HepG2 (cell line): ENCODE data around the gene RFTN1. TPM values are rescaled to one million over a fixed set of nuclear protein-coding genes. Genes with fewer than 3 reads are reported as not detected.

Experiments used
- BCL6 ChIP-seq: IDR thresholded peaks from 2 replicates; pipeline ENCODE4 v1.6.1; 2016; ENCODE audit warnings: missing genetic modification reagents, missing compliant biosample characterization
- CEBPG ChIP-seq: IDR thresholded peaks from 2 replicates; pipeline ENCODE4 v1.6.1; 2016
- CSRNP1 ChIP-seq: sonication (generic); formaldehyde crosslinking; IDR thresholded peaks from 2 replicates; pipeline ENCODE4 v1.8.1; 2023; ENCODE audit warnings: mild to moderate bottlenecking, missing genetic modification reagents
- ELF1 ChIP-seq: sonication (generic); formaldehyde crosslinking; IDR thresholded peaks from 2 replicates; pipeline ENCODE4 v1.4.0; 2020; ENCODE audit warnings: missing genetic modification reagents
- FOXA3 ChIP-seq: IDR thresholded peaks from 2 replicates; pipeline ENCODE4 v1.6.1; 2016; ENCODE audit warnings: missing genetic modification reagents, missing compliant biosample characterization
- FOXP1 ChIP-seq, 2 experiments: fragments of 450-650 bp in 1 of 2; IDR thresholded peaks; 2 replicates each; pipeline ENCODE4 v1.6.1; 2017 to 2018; ENCODE audit warnings: antibody characterized with exemption in 1 of 2
- GATA4 ChIP-seq: sonication (generic); IDR thresholded peaks from 2 replicates; pipeline ENCODE4 v1.6.1; 2016; ENCODE audit warnings: antibody characterized with exemption, low read depth, borderline replicate concordance
- ISL2 ChIP-seq: sonication (generic); formaldehyde crosslinking; IDR thresholded peaks from 2 replicates; pipeline ENCODE4 v1.5.0; 2020; ENCODE audit warnings: missing genetic modification reagents
- MIXL1 ChIP-seq: IDR thresholded peaks from 2 replicates; pipeline ENCODE4 v1.6.1; 2016
- NR2F6 ChIP-seq, 2 experiments: IDR thresholded peaks; 2 replicates each; pipeline ENCODE4 v1.6.1; 2016; ENCODE audit warnings: antibody characterized with exemption in 1 of 2, mild to moderate bottlenecking in 1 of 2
- PHF21A ChIP-seq: sonication (generic); formaldehyde crosslinking; IDR thresholded peaks from 2 replicates; pipeline ENCODE4 v1.5.0; 2020; ENCODE audit warnings: mild to moderate bottlenecking, missing genetic modification reagents
- RCOR2 ChIP-seq: IDR thresholded peaks from 2 replicates; pipeline ENCODE4 v1.6.1; 2016; ENCODE audit warnings: missing biosample characterization, missing genetic modification reagents
- SOX5 ChIP-seq: IDR thresholded peaks from 2 replicates; pipeline ENCODE4 v1.6.1; 2016; ENCODE audit warnings: borderline replicate concordance
- SP5 ChIP-seq: IDR thresholded peaks from 2 replicates; pipeline ENCODE4 v1.6.1; 2016; ENCODE audit warnings: low read depth, borderline replicate concordance
- TGIF2 ChIP-seq: IDR thresholded peaks from 2 replicates; pipeline ENCODE4 v1.6.1; 2016; ENCODE audit warnings: control low read depth, missing compliant biosample characterization
- ZFP36L1 ChIP-seq: sonication (generic); formaldehyde crosslinking; IDR thresholded peaks from 2 replicates; pipeline ENCODE4 v1.8.0; 2022; ENCODE audit warnings: mild to moderate bottlenecking, missing genetic modification reagents, moderate library complexity
- ZGPAT ChIP-seq: IDR thresholded peaks from 2 replicates; pipeline ENCODE4 v1.6.1; 2016; ENCODE audit warnings: mild to moderate bottlenecking
- ZNF256 ChIP-seq: sonication (generic); formaldehyde crosslinking; conservative IDR thresholded peaks from 2 replicates; pipeline ENCODE4 v1.4.0; 2020; ENCODE audit warnings: missing genetic modification reagents
- ZNF280D ChIP-seq: sonication (generic); formaldehyde crosslinking; IDR thresholded peaks from 2 replicates; pipeline ENCODE4 v1.5.1; 2020; ENCODE audit warnings: mild to moderate bottlenecking, missing genetic modification reagents
- ZNF34 ChIP-seq: sonication (generic); formaldehyde crosslinking; IDR thresholded peaks from 2 replicates; pipeline ENCODE4 v1.4.0; 2020; ENCODE audit warnings: mild to moderate bottlenecking, missing genetic modification reagents, borderline replicate concordance
- ZNF362 ChIP-seq: sonication (generic); formaldehyde crosslinking; IDR thresholded peaks from 2 replicates; pipeline ENCODE4 v1.4.0; 2020; ENCODE audit warnings: missing genetic modification reagents, mild to moderate bottlenecking, borderline replicate concordance
- polyA plus RNA-seq, 8 experiments: library from polyadenylated mRNA; depleted of rRNA in 3 of 8; stranded (reverse) in 7 of 8; unstranded in 1 of 8; fragments of >200 nt; fragmentation: Illumina TruSeq in 4 of 8; extraction: Trizol in 4 of 8; gene quantifications; 2 replicates each; pipeline versions ENCODE4 v1.2.1 to v1.2.3, GENCODE V29; 2011 to 2016; ENCODE audit warnings: low read depth in 4 of 8, missing spikeins in 1 of 8, mixed read lengths in 1 of 8; ENCODE audit not compliant: insufficient read depth in 1 of 8
- total RNA-seq, 5 experiments: library from RNA; depleted of rRNA; stranded (reverse); fragments of >200 nt; fragmentation: Illumina TruSeq; extraction: Trizol; gene quantifications; 2 replicates each; pipeline ENCODE4 v1.2.3, GENCODE V29; 2016; ENCODE audit warnings: low read depth in 1 of 5

The RFTN1 gene
- total and polyA plus RNA-seq, 2 of the 13 experiments (the other 11 are each of a cell fraction or from before 2014, with no cell fraction given) = not detected

GRCh38 chr3:16331319-16331883 lies 182.1 kb downstream of the RFTN1 start (continued):
- TF ChIP-seq BCL6 (CRISPR knock-in tag) (peak; percentile 48), RCOR2 (CRISPR knock-in tag) (peak; percentile 85), NR2F6 (IDR thresholded peaks at IDR 0.05) (peak; percentile 83), NR2F6 (CRISPR knock-in tag; IDR thresholded peaks at IDR 0.05) (peak; percentile 77), TGIF2 (CRISPR knock-in tag) (no peak), CSRNP1 (CRISPR knock-in tag) (no peak), CEBPG (CRISPR knock-in tag) (peak; percentile 96), FOXP1 (IDR thresholded peaks at IDR 0.05) (no peak), FOXP1 (CRISPR knock-in tag; IDR thresholded peaks at IDR 0.05) (peak; percentile 80; the same call in 1 of the 2 replicates), FOXA3 (peak; percentile 91), ZFP36L1 (CRISPR knock-in tag) (0 out of 2 replicates have a peak, but pooled peaks have one; percentile 35), ZNF34 (no peak), GATA4 (peak; percentile 51; the same call in 1 of the 2 replicates), PHF21A (CRISPR knock-in tag) (peak; percentile 54; the same call in 1 of the 2 replicates), ZNF256 (CRISPR knock-in tag) (no peak), ZNF280D (CRISPR knock-in tag) (peak; percentile 99), ZGPAT (CRISPR knock-in tag) (peak; percentile 70), SP5 (CRISPR knock-in tag) (0 out of 2 replicates have a peak, but pooled peaks have one; percentile 25), SOX5 (CRISPR knock-in tag) (peak; percentile 67; the same call in 1 of the 2 replicates), ISL2 (CRISPR knock-in tag) (peak; percentile 89), ELF1 (CRISPR knock-in tag) (peak; percentile 29; the same call in 1 of the 2 replicates), MIXL1 (peak; percentile 95), ZNF362 (peak; percentile 95)
